ENCODE measurements around the gene WHAMM.

The WHAMM gene

DNA sequence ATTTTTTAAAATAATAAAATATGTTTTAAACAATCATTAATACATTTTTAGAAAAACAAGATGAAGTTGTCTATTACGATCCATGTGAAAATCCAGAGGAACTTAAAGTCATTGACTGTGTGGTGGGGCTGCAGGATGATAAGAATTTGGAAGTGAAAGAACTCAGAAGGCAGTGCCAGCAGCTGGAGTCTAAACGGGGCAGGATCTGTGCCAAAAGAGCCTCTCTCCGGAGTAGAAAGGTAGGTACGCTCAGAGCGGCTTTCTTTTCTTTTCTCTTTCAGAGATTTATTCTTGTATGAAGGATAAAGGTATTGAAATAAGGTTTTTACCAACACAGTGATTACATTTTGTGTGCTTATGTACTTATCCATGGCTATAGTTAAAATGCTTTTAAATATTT is 13.6 kb downstream of the WHAMM start:
- in situ Hi-C loops (cut with MboI; ENCODE audit: low sequenced_read_pairs, unreplicated experiment): no loop called here
- DNase-seq (ENCODE audit: low spot score): no peak
- TF ChIP-seq, protein P1, sequence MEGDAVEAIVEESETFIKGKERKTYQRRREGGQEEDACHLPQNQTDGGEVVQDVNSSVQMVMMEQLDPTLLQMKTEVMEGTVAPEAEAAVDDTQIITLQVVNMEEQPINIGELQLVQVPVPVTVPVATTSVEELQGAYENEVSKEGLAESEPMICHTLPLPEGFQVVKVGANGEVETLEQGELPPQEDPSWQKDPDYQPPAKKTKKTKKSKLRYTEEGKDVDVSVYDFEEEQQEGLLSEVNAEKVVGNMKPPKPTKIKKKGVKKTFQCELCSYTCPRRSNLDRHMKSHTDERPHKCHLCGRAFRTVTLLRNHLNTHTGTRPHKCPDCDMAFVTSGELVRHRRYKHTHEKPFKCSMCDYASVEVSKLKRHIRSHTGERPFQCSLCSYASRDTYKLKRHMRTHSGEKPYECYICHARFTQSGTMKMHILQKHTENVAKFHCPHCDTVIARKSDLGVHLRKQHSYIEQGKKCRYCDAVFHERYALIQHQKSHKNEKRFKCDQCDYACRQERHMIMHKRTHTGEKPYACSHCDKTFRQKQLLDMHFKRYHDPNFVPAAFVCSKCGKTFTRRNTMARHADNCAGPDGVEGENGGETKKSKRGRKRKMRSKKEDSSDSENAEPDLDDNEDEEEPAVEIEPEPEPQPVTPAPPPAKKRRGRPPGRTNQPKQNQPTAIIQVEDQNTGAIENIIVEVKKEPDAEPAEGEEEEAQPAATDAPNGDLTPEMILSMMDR (IDR thresholded peaks at IDR 0.05; ENCODE audit: borderline replicate concordance, control extremely low read depth, extremely low read depth, insufficient read depth, missing control alignments): no peak

DNA sequence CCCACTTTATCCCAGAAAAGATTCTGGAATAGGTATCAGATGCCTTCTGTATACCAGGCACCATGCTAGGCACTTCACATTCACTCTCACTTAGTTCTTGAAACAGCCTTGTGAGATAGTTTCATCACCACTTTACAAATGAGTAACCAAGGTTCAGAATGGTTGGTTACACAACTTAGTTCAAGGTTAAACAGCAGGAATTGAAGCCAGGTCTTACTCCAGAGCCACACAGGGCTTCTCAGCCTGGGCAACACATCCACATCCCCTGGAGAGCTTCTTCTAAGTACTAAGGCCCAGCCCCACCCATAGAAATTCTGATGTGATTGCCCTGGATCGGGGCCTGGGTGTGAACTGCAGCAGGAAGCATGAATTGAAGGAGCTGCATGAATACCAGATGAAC is 18.6 kb downstream of the WHAMM start:
- TF ChIP-seq, protein P1 (IDR thresholded peaks at IDR 0.05; ENCODE audit: borderline replicate concordance, control extremely low read depth, extremely low read depth, insufficient read depth, missing control alignments): no peak
- in situ Hi-C loops (cut with MboI; ENCODE audit: low sequenced_read_pairs, unreplicated experiment): no loop called here
- DNase-seq (ENCODE audit: low spot score): no peak

DNA sequence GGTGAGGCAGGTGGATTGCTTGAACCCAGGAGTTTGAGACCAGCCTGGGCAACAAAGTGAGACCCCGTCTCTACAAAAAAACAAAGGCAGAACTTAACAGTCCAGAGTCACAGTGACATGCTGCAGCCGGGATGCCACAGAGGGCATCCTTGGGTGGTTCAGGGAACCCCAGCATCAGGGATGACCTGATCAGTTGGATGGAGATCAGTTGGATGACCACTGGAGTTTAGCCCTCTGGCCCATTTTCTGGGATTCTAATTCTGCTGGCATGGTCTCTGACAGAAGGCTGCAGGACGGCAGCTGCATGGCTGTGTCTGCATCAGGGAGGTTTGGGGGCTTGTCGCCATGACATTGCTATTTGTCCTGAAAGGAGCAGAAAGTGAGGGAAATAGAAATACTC is 19.8 kb downstream of the WHAMM start:
- no peak for DNase-seq (ENCODE audit: low spot score)
- TF ChIP-seq, protein P1 (IDR thresholded peaks at IDR 0.05; ENCODE audit: borderline replicate concordance, control extremely low read depth, extremely low read depth, insufficient read depth, missing control alignments): no peak
- in situ Hi-C loops (cut with MboI; ENCODE audit: low sequenced_read_pairs, unreplicated experiment): no loop called here

DNA sequence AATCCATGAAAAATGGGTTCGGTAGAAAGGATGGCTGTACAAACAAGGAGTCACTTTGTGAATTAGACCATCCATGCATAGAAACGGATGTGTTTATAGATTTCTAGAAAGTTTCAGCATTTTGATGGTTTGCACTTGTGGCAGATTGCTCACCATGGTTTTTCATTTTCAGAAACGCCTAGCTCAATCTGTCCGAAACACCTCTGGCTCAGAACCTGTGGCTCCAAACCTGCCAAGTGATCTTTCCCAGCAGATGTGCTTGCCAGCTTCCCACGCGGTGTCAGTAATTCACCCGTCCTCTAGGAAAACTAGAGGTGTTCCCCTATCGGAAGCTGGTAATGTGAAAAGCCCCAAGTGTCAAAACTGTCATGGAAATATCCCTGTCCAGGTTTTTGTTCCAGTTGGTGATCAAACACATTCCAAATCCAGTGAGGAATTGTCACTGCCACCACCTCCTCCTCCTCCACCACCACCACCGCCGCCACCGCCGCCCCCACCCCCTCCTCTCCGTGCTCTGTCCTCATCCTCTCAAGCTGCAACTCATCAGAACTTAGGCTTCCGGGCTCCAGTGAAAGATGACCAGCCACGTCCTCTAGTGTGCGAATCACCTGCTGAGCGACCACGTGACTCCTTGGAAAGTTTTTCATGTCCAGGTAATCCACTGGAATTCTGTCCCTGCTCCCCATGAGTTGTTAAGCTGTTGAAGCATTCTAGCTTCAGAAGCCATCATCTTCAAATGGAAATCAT is 21.2 kb downstream of the WHAMM start:
- in situ Hi-C loops (cut with MboI; ENCODE audit: low sequenced_read_pairs, unreplicated experiment): no loop called here
- TF ChIP-seq, protein P1 (IDR thresholded peaks at IDR 0.05; ENCODE audit: borderline replicate concordance, control extremely low read depth, extremely low read depth, insufficient read depth, missing control alignments): no peak
- peak; percentile 14 for DNase-seq (ENCODE audit: low spot score)

GRCh38 chr15:82831894-82832600 is 22.6 kb downstream of the WHAMM start:
- TF ChIP-seq, protein P1 (IDR thresholded peaks at IDR 0.05; ENCODE audit: borderline replicate concordance, control extremely low read depth, extremely low read depth, insufficient read depth, missing control alignments): no peak
- DNase-seq (ENCODE audit: low spot score): no peak
- in situ Hi-C loops (cut with MboI; ENCODE audit: low sequenced_read_pairs, unreplicated experiment): no loop called here

- TF ChIP-seq, protein P1 (IDR thresholded peaks at IDR 0.05; ENCODE audit: borderline replicate concordance, control extremely low read depth, extremely low read depth, insufficient read depth, missing control alignments): no peak
- DNase-seq (ENCODE audit: low spot score): peak; percentile 78
- in situ Hi-C loops (cut with MboI; ENCODE audit: low sequenced_read_pairs, unreplicated experiment): no loop called here
Observed at GRCh38 chr15:82832601-82833361, 23.4 kb downstream of the WHAMM start.

Data from GM13976 (cell line).